RPMI8226 (cell line): Measurements from ENCODE around the gene OSGEP.

Experiments
- DNase-seq: peaks from one replicate; pipeline ENCODE4 v3.0.0-alpha.2; 2015

Gene OSGEP

GRCh38 chr14:20428802-20429201 is 25.8 kb downstream of the OSGEP start:
- peak; percentile 17 for DNase-seq

DNA sequence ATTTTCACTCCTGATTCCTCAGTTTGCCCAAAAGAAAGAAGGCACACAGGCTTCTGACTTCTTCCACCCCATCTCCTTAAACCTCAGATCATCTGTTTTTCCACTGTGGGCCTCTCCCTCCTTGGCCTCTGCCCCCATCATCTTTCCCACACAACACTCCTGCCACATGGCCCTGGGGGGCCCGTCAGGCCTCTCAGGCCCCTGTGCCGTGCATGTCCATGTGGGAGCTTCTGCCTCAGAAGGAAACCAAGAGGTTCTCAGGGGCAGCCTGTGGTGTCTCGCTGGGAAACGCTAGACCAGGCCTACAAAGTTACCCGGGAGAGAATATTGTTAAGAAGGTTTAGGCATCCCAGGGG is 26.6 kb downstream of the OSGEP start:
- no peak for DNase-seq

DNA sequence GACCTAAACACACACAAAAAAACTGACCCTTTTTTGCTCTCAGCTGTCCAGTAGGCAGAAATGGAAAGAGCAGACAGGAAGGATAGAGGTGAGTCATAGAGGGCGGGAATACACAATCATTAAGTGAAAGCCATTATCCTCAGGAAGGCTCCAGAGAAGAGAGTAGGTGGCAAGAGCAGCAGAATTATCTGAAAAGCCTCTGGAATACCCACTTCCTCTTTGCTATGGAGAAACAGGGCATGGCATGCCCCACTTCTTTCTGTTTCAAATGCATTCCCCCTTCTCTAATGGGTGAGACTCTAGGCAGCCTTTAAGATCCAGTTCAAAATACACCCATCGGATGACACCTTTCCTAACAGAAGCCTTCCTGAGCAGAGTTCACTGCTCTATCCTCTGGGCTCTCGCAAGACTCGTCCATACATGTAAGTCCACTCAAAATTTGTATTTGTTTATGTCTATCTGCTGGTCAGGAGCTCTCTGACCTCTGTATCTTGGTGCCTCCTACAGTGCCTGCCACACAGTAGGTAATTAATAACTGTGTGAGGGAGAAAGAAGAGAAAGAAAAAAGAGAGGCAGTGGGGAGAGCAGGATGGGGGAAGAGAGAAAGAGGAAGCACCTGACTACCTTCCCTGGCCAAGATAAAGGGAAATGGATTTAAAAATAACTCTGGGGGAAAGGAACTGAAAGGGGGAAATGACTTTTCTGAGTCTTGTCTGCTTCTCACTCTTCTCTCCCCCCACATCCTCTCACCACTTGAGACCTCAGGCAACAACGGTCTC is 27.2 kb downstream of the OSGEP start:
- DNase-seq, result peak; percentile 48

- DNase-seq, result no peak
These were observed 29.8 kb downstream of the OSGEP start for GRCh38 chr14:20424851-20425250.

DNA sequence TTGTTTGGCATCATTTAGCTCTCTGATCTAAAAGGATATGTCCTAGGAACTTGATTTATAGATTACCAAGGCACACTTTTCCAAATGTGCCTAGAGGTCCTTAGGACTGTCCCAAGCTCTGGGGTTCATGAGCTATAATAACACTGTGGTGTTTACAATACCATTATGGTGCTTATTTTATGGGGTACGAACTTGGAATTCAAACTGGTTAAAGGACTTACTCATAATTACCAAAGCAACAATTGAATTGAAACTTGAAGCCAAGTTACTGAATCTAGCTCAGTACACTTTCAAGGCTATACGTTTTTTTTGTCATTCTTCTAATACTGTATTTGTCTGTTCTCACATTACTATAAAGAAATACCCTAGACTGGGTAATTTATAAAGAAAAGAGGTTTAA is 31.7 kb downstream of the OSGEP start:
- no peak for DNase-seq

GRCh38 chr14:20421267-20421666 is 33.3 kb downstream of the OSGEP start:
- DNase-seq, result no peak

GRCh38 chr14:20419419-20419818 is 35.2 kb downstream of the OSGEP start:
- no peak for DNase-seq

DNA sequence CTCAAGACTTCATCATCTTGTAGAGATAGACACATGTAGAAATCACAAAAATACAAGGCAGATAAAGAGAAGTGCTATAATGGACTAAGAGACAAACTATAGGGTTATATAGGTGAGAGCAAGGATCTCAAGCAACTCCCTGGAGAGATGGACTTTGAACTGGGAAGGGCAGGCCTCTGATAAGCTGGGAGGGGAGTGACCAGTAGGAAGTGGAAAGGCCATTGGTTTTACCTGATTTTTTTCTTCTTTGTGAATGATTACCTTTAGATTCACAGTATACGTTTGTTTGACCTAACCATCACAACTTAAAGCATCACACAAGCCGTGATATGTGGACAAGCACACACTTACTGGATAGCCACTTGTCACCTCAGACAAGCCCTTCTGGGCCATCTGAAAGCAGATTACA is 36.1 kb downstream of the OSGEP start:
- DNase-seq, result no peak

GRCh38 chr14:20417250-20418186 is 37.1 kb downstream of the OSGEP start:
- no peak for DNase-seq

- DNase-seq, result no peak
These were observed 38.4 kb downstream of the OSGEP start for GRCh38 chr14:20416223-20416622.

GRCh38 chr14:20415782-20416206 is 38.8 kb downstream of the OSGEP start:
- DNase-seq, result peak; percentile 66

DNA sequence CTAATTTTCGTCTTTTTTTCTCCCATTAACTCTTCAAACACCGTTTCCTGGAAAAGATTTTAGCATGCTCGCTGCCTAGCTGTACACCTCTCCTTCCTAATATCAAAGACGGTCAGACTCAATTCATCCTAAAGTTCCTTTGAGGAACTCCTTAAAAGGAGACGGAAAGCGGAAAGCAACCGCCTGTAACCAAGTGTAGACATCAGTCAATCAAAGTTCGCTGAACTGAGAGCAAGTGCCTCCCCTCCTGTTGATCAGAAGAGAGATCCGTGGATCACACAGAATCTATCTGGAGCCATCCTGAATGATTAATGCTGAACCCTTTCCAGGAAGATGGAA is 40.9 kb downstream of the OSGEP start:
- peak; percentile 23 for DNase-seq

GRCh38 chr14:20412876-20413743 is 41.5 kb downstream of the OSGEP start, which contains the start of gene TEP1:
Gene TEP1, minus strand, starts transcription at chr14:20413501. Its CDS starts 5,062 bp downstream, at chr14:20408439.
- DNase-seq, result peak; percentile 75

GRCh38 chr14:20412411-20412810 is 42.2 kb downstream of the OSGEP start:
- no peak for DNase-seq

GRCh38 chr14:20409226-20409625 is 45.4 kb downstream of the OSGEP start:
- DNase-seq, result no peak

DNA sequence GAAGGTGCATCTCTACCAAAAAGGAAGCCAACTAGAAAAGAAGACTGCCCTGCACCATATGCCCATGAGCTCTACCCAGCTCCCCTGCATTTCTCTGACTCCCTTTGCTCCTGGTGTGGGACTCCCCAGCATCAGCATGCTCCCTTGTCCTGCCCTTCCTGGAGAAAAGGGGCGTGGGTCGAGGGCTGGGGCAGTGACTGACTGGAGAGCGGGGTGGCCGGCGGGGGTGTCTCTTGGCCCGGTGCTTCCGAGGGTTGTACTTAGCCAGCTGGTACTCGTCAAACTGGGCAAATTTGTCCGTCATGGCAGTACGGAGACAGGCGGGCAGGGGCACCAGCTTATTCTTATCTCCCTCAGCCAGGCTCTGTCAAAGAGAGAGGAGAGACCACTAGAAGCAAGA is 51.1 kb downstream of the OSGEP start:
- DNase-seq, result no peak

GRCh38 chr14:20400965-20401593 is 53.5 kb downstream of the OSGEP start:
- peak; percentile 38 for DNase-seq

DNA sequence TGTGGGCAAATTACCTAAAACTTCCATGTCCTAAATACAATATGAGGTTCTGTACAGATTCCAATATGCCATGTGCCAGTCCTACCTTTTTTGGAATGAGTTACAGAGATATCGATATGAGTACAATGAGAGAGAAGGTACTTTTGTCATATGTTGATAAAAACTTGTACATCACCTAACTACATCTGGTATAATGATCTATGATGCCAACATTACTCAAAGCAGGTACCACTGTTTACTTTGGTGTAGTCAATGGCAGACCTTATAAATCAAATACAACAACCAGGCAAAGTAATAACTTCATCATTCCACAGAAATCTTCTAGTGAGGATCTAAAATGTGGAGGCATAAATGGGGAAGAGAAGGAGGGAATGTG is 54.0 kb downstream of the OSGEP start:
- no peak for DNase-seq

GRCh38 chr14:20397511-20397910 is 57.1 kb downstream of the OSGEP start:
- DNase-seq, result no peak
